Mesangial cell (primary cell): ENCODE measurements around the gene PKDREJ. TPM values are rescaled to one million over a fixed set of nuclear protein-coding genes. Genes with fewer than 3 reads are reported as not detected.

Source experiments
- total RNA-seq: library from RNA; depleted of rRNA; stranded (reverse); fragments of >200 nt; gene quantifications from 2 replicates; pipeline ENCODE4 v1.2.3, GENCODE V29; 2015

PKDREJ gene
- total RNA-seq, result not detected in 2 replicates

GRCh38 chr22:46263216-46263590 is at the start of gene PKDREJ:
Gene PKDREJ (minus strand): TSS chr22:46263343. CDS start chr22:46263322, 21 bp downstream.

GRCh38 chr22:46296257-46297150 is 33.4 kb upstream of the PKDREJ start, which contains the start of gene GTSE1:
Gene GTSE1 (plus strand): TSS chr22:46296870. CDS start chr22:46297401, 531 bp downstream.

GRCh38 chr22:46267431-46268279 is 4.5 kb upstream of the PKDREJ start, which contains the start of gene TTC38:
Gene TTC38 (plus strand): TSS chr22:46268008. CDS start chr22:46268040, 32 bp downstream.

DNA sequence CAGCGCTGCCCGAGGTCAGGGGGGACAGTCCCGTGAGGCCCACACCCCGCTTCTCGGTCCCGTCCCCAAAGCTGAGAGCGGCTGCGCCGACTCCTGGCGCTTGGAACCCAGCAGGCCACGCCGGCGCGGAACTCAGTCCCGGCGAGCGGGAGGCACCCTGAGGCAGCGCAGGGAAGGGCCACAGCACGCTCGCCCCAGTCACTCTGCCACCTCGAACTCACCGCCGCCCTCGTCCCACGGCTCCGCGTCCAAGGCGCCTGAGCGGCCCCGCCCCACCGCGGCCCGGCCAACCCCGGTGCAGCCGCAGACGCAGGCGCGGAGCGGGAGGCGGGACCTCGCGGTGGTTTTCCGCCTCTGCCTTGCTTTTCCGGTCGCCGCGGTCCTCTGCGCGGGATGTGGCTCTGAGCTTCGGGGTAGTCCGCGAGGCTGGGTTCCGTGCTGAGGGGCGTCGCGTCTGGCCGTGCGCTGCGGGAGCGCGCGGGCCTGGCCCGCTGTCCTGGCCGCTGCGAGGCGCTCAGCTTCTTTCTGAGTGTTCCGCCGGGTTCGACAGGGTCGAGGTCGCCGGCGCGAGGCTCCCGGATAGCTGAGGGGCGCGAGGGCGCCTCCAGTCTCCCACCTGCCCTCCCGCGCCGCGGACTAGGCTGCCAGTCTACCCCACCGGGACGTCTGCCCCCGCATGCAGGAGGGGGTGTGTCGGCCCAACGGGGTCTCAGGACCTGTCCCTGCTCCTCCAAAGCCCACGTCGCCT is 12.9 kb downstream of the PKDREJ start, which contains the start of gene CDPF1:
CDPF1 (minus strand) TSS at position 259 of the 748 bp plus-strand sequence. CDS start 2,009 bp downstream, outside the sequence.

Other genes starting within 250 kb of the PKDREJ start
- 5.1 and 8.5 TPM in 2 replicates for gene PPARA, start 112.8 kb downstream of the PKDREJ start, total RNA-seq
- gene CDPF1, start 13.1 kb downstream of the PKDREJ start, total RNA-seq, result 15.0 and 17.9 TPM in 2 replicates
- gene TTC38, start 4.7 kb upstream of the PKDREJ start, total RNA-seq, result 32.9 and 52.7 TPM in 2 replicates
- 1.3 and 35.5 TPM in 2 replicates for gene GTSE1, start 33.5 kb upstream of the PKDREJ start, total RNA-seq
- gene TRMU, start 72.4 kb upstream of the PKDREJ start, total RNA-seq, result 17.7 and 34.1 TPM in 2 replicates